Activated CD4-positive, alpha-beta T cell treated with anti-CD3 and anti-CD28 coated beads for 36 hours (primary cell): ENCODE results near the gene UQCC5. TPM values are rescaled to one million over a fixed set of nuclear protein-coding genes. Genes with fewer than 3 reads are reported as not detected.

Experiments
- ATAC-seq: fragments of 200-7000 bp; cut with Tn5 transposase; one replicate; pipeline ENCODE4 v1.10.0; 2021; ENCODE audit warnings: mild to moderate bottlenecking, moderate library complexity
- CTCF ChIA-PET: fragments of 350-600 bp; sonication (Branson Sonifier 250); formaldehyde crosslinking; loops from one replicate; lab custom pipeline; 2021; ENCODE audit warnings: antibody characterized with exemption; lab: Charles Lee
- POLR2A ChIA-PET: fragments of 350-600 bp; sonication (Branson Sonifier 250); formaldehyde crosslinking; loops from one replicate; lab custom pipeline; 2021; ENCODE audit warnings: antibody characterized with exemption, inconsistent platforms; lab: Charles Lee
- DNase-seq: peaks from one replicate; pipeline ENCODE4 v3.0.0-alpha.2; 2020
- H3K27ac Mint-ChIP-seq: one replicate; pipeline ENCODE4 v1.8.0; 2021; ENCODE audit warnings: mixed read lengths
- H3K27me3 Mint-ChIP-seq: one replicate; pipeline ENCODE4 v1.8.0; 2021; ENCODE audit warnings: mixed read lengths
- H3K36me3 Mint-ChIP-seq: one replicate; pipeline ENCODE4 v1.8.0; 2021; ENCODE audit warnings: low read depth, mixed read lengths
- H3K4me1 Mint-ChIP-seq: one replicate; pipeline ENCODE4 v1.8.0; 2021; ENCODE audit warnings: mixed read lengths
- H3K4me3 Mint-ChIP-seq: one replicate; pipeline ENCODE4 v1.8.0; 2021; ENCODE audit warnings: mild to moderate bottlenecking, moderate library complexity, mixed read lengths
- H3K9me3 Mint-ChIP-seq: one replicate; pipeline ENCODE4 v1.8.0; 2021; ENCODE audit warnings: low read depth, mixed read lengths
- intact Hi-C, 2 experiments: fragments of 100-400 bp; cut with DNase I in 1 of 2; cut with micrococcal nuclease in 1 of 2; formaldehyde crosslinking; loops; one replicate each; pipeline versions ENCODE4 v1.14.2 to v1.15.1; 2022 to 2024; cut with DNase I, micrococcal nuclease
- total RNA-seq, 2 experiments: library from RNA; stranded (reverse); gene quantifications; one replicate each; pipeline ENCODE4 v1.2.3, GENCODE V29; 2021

Gene UQCC5
- total RNA-seq, 2 experiments from 2014 or later, result 12.0 to 12.7 TPM

DNA sequence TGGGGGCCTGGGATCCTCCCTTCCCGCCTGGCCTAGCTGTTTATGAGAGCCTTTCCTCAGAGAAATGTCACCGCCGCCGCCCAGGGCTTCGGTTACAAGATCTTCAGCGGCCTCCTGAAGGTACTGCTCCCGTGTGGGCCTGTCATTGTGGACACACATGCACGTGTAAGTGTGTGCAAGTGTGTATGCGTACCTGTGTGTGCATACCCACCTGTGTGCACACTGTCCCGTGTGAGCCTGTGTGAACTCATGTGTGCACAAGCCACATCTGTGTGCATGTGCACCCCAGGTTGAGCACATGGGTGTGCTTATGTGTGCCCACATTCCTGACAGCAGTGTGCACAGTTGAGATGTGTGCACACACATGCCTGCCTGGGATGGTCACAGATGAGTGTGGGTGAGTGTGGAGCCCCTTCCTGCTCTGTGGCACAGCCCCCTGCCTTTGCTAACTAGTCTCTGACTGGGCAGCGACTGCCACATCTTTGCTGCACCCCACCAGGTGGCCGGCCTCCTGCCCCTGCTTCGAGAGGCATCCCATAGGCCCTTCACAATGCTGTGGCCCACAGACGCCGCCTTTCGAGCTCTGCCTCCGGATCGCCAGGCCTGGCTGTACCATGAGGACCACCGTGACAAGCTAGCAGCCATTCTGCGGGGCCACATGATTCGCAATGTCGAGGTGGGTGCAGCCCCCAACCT lies 16.8 kb upstream of the UQCC5 start:
- H3K9me3 Mint-ChIP-seq, result no peaks in the 10 kb centered on the region
- POLR2A ChIA-PET, result no interaction called here
- no peak for ATAC-seq
- intact Hi-C loops, result no loop called here
- H3K36me3 Mint-ChIP-seq, result peaks cover 4% of the 10 kb centered on the region
- no peaks in the 10 kb centered on the region for H3K27me3 Mint-ChIP-seq
- DNase-seq, result no peak
- H3K4me1 Mint-ChIP-seq, result no peaks in the 10 kb centered on the region
- H3K27ac Mint-ChIP-seq, result no peak overlapping the region
- H3K4me3 Mint-ChIP-seq, result no peak overlapping the region
- CTCF ChIA-PET, result interaction anchor here (0.9 kb wide), 1 partner anchor 326 kb away, joined by 5 read pairs; no protein-coding TSS in a partner anchor

DNA sequence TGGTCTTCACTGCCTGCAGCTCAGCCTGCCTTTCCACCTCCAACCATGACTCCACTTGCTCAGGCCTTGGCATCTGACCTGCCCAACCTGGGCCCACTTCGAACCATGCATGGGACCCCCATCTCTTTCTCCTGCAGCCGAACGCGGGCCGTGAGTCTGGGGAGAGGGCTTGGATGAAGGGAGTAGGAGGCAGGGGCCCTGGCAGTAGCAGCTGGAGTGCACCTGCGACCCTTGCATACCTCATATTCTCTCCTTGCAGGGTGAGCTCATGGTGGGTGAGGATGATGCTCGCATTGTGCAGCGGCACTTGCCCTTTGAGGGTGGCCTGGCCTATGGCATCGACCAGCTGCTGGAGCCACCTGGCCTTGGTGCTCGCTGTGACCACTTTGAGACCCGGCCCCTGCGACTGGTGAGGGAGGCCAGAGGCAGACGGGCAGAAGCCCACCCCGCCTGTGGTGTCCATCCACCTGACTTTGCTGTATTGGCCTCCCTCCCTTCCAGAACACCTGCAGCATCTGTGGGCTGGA lies 16.2 kb upstream of the UQCC5 start:
- H3K36me3 Mint-ChIP-seq, result peaks cover 4% of the 10 kb centered on the region
- H3K9me3 Mint-ChIP-seq, result no peaks in the 10 kb centered on the region
- intact Hi-C loops, result no loop called here
- no peaks in the 10 kb centered on the region for H3K27me3 Mint-ChIP-seq
- no peak overlapping the region for H3K4me3 Mint-ChIP-seq
- CTCF ChIA-PET, result interaction anchor here (0.9 kb wide), 1 partner anchor 327 kb away, joined by 5 read pairs; no protein-coding TSS in a partner anchor
- DNase-seq, result no peak
- no peak overlapping the region for H3K27ac Mint-ChIP-seq
- POLR2A ChIA-PET, result no interaction called here
- ATAC-seq, result no peak
- no peaks in the 10 kb centered on the region for H3K4me1 Mint-ChIP-seq

DNA sequence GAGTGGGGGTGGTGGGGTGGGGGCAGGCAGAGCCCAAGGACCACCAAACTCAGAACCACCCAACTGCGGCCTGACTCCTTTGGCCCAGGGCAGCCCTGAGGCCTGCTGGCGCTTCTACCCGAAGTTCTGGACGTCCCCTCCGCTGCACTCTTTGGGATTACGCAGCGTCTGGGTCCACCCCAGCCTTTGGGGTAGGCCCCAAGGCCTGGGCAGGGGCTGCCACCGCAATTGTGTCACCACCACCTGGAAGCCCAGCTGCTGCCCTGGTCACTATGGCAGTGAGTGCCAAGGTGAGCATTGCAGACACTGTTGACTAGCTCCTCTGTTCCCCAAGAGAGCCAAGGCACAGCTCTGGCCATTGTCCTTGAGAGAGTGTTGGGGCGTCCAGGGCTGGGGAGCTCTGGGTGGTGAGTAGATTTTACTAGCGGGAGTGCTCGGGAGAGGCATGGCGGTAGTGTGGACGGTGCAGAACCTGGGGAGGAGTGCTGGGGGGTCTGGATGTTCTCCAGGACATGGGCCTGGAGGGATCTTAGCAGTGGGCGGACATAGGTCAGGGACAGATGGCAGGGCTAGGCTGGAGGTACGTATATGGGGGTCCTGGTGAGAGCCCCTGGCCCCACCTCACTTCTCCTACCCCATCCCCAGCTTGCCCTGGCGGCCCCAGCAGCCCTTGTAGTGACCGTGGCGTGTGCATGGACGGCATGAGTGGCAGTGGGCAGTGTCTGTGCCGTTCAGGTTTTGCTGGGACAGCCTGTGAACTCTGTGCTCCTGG lies 15.5 kb upstream of the UQCC5 start:
- ChIA-PET CTCF (interaction anchor here (0.9 kb wide), 1 partner anchor 327 kb away, joined by 5 read pairs; no protein-coding TSS in a partner anchor), POLR2A (no interaction called here)
- ATAC-seq (no peak), DNase-seq (no peak)
- H3K4me3 Mint-ChIP-seq, result no peak overlapping the region
- no peaks in the 10 kb centered on the region for H3K4me1 Mint-ChIP-seq
- no peaks in the 10 kb centered on the region for H3K9me3 Mint-ChIP-seq
- H3K36me3 Mint-ChIP-seq, result peaks cover 4% of the 10 kb centered on the region
- intact Hi-C loops, result no loop called here
- H3K27ac Mint-ChIP-seq, result no peak overlapping the region
- H3K27me3 Mint-ChIP-seq, result no peaks in the 10 kb centered on the region

DNA sequence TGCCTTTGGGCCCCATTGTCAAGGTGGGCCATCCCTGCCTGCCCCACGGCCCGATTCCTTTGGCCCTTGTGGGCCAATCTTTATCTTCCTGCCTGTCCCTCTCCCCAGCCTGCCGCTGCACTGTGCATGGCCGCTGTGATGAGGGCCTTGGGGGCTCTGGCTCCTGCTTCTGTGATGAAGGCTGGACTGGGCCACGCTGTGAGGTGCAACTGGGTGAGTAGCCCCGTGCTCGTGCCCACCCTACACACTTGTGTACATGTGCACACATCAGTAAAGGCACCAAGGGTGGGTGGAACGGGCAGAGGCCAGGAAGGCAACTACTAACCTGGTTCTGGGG lies 14.9 kb upstream of the UQCC5 start:
- no peaks in the 10 kb centered on the region for H3K4me1 Mint-ChIP-seq
- no peak overlapping the region for H3K4me3 Mint-ChIP-seq
- no peak for DNase-seq
- no peak for ATAC-seq
- CTCF ChIA-PET, result no interaction called here
- no peaks in the 10 kb centered on the region for H3K9me3 Mint-ChIP-seq
- no peak overlapping the region for H3K27ac Mint-ChIP-seq
- intact Hi-C loops, result no loop called here
- peaks cover 4% of the 10 kb centered on the region for H3K36me3 Mint-ChIP-seq
- POLR2A ChIA-PET, result no interaction called here
- H3K27me3 Mint-ChIP-seq, result no peaks in the 10 kb centered on the region

DNA sequence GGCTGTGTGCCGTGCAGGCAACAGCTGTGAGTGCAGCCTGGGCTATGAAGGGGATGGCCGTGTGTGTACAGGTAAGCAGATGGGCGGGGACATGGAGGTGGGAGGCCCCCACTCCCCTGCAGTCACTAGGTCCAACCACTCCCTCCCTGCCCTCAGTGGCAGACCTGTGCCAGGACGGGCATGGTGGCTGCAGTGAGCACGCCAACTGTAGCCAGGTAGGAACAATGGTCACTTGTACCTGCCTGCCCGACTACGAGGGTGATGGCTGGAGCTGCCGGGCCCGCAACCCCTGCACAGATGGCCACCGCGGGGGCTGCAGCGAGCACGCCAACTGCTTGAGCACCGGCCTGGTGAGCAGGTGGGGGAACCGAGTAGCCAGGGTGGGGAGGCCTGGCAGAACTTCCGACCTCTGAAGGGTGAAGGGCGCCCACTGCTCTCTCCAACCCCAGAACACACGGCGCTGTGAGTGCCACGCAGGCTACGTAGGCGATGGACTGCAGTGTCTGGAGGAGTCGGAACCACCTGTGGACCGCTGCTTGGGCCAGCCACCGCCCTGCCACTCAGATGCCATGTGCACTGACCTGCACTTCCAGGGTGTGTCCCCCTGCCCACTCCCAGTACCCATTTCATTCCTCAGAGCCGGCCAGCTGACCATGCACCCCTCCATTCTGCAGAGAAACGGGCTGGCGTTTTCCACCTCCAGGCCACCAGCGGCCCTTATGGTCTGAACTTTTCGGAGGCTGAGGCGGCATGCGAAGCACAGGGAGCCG lies 14.3 kb upstream of the UQCC5 start:
- Mint-ChIP-seq H3K27me3 (no peaks in the 10 kb centered on the region), H3K27ac (no peak overlapping the region), H3K4me3 (no peak overlapping the region), H3K4me1 (no peaks in the 10 kb centered on the region), H3K36me3 (peaks cover 4% of the 10 kb centered on the region), H3K9me3 (no peaks in the 10 kb centered on the region)
- ChIA-PET CTCF (no interaction called here), POLR2A (no interaction called here)
- intact Hi-C loops, result no loop called here
- ATAC-seq (no peak), DNase-seq (no peak)

DNA sequence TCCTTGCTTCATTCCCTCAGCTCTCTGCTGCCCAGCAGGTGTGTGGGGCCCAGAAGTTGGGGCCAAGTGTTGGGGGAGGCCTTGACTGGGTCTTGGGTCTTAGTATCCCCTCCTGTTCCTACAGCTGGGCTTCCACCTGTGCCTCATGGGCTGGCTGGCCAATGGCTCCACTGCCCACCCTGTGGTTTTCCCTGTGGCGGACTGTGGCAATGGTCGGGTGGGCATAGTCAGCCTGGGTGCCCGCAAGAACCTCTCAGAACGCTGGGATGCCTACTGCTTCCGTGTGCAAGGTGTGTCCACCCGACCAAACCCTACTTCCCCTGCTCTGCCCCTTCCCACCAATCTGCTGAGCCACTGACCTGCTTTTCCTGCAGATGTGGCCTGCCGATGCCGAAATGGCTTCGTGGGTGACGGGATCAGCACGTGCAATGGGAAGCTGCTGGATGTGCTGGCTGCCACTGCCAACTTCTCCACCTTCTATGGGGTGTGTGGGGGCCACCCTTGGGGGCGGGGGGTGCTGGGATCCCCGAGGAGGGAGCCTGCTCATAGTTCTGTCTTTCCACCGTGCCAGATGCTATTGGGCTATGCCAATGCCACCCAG lies 13.7 kb upstream of the UQCC5 start:
- intact Hi-C loops, result no loop called here
- H3K36me3 Mint-ChIP-seq, result peaks cover 4% of the 10 kb centered on the region
- H3K4me3 Mint-ChIP-seq, result no peak overlapping the region
- H3K27me3 Mint-ChIP-seq, result no peaks in the 10 kb centered on the region
- H3K27ac Mint-ChIP-seq, result no peak overlapping the region
- H3K9me3 Mint-ChIP-seq, result no peaks in the 10 kb centered on the region
- DNase-seq, result no peak
- ATAC-seq, result no peak
- no peaks in the 10 kb centered on the region for H3K4me1 Mint-ChIP-seq
- ChIA-PET CTCF (no interaction called here), POLR2A (no interaction called here)

DNA sequence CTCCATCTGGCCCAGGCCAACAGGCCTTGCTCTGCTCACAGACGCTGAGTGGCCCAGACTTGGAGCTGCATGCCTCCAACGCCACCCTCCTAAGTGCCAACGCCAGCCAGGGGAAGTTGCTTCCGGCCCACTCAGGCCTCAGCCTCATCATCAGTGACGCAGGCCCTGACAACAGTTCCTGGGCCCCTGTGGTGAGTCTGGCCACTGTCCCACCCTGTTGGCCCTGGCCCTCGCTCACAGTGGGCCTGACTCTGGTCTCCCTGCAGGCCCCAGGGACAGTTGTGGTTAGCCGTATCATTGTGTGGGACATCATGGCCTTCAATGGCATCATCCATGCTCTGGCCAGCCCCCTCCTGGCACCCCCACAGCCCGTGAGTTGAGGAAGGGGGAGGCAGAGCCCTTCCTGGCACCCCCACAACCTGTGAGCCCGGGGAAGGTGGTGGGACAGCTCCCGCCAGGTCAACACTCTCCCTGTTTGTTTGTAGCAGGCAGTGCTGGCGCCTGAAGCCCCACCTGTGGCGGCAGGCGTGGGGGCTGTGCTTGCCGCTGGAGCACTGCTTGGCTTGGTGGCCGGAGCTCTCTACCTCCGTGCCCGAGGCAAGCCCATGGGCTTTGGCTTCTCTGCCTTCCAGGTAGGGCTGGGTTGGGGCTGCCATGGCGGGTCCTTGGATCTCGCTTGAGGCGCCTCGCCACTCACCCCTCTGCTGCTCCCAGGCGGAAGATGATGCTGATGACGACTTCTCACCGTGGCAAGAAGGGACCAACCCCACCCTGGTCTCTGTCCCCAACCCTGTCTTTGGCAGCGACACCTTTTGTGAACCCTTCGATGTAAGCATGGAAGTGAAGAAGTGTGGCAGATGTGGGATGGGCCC lies 12.8 kb upstream of the UQCC5 start:
- Mint-ChIP-seq H3K27ac (no peak overlapping the region), H3K4me1 (no peaks in the 10 kb centered on the region), H3K9me3 (no peaks in the 10 kb centered on the region), H3K36me3 (peaks cover 4% of the 10 kb centered on the region), H3K4me3 (no peak overlapping the region), H3K27me3 (no peaks in the 10 kb centered on the region)
- ChIA-PET POLR2A (no interaction called here), CTCF (no interaction called here)
- DNase-seq, result no peak
- ATAC-seq, result no peak
- intact Hi-C loops, result no loop called here

DNA sequence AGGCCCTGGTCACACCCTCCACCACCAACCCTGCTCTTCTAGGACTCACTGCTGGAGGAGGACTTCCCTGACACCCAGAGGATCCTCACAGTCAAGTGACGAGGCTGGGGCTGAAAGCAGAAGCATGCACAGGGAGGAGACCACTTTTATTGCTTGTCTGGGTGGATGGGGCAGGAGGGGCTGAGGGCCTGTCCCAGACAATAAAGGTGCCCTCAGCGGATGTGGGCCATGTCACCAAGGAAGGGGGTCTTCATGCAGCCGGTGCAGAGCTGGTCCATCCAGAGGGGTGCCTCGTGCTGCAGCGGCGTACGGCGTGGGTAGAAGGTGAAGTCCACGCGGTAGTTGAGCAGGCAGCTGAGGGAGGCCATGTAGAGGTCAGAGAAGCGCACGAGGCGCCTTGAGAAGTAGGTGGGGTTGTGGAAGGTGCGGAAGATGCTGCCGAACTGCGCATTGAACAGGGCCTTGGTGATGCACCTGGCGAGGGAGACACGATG lies 12.1 kb upstream of the UQCC5 start:
- intact Hi-C loops, result no loop called here

DNA sequence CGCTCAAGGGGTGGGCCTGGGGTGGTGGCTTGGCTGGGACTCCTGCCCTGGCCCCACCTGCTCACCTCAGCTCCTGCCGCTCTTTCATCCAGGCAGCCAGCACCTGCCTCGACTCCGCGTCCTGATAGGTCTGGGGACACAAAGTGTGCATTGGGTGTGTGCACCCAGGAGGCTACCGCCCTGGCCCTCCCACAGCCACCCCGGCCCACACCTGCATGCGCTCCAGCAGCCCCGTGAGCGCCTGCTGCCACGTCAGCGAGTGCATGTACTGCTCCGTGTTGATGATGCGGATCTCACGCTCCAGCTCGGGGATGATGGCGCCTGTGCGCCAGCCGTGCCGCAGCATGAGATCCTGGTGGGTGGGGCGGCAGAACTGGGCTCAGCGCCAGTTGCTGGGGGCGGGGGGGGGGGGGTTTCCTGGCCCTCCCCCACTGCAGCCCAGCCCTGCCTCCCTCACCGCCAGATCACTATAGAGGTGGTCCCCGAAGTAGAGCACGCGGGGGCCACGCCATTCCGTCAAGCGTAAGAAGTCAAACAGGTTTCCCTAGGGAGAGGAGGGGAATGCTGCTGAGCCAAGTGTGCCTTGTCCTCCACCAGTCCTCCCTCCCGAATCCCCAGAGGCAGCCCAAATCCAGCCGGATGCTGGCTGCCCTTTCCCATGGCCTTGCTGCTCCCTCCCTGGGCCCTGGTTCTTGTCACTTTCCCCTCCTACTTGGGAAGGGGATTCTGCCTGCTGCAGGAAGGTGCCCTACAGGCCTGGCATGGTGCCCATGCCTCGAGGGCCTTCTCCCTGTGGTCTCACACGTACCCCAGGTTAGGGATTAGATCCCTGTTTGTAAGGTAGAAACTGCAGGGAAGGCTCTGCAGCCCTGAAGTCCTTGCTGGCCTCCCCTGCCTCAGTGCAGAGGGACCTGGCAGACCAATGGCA lies 11.4 kb upstream of the UQCC5 start:
- Mint-ChIP-seq H3K4me3 (no peak overlapping the region), H3K9me3 (no peaks in the 10 kb centered on the region), H3K36me3 (peaks cover 6% of the 10 kb centered on the region), H3K27me3 (no peaks in the 10 kb centered on the region), H3K27ac (no peak overlapping the region), H3K4me1 (no peaks in the 10 kb centered on the region)
- intact Hi-C loops, result no loop called here
- DNase-seq (no peak), ATAC-seq (no peak)
- POLR2A ChIA-PET, result no interaction called here
- CTCF ChIA-PET, result no interaction called here

More for the DNA sequence above, 12.1 kb upstream of the UQCC5 start:
- Mint-ChIP-seq H3K4me3 (no peak overlapping the region), H3K9me3 (no peaks in the 10 kb centered on the region), H3K36me3 (peaks cover 6% of the 10 kb centered on the region), H3K27me3 (no peaks in the 10 kb centered on the region), H3K4me1 (no peaks in the 10 kb centered on the region), H3K27ac (no peak overlapping the region)
- CTCF ChIA-PET, result no interaction called here
- DNase-seq, result no peak
- POLR2A ChIA-PET, result no interaction called here
- ATAC-seq, result no peak
